B cell (primary cell): ENCODE results near the gene BTF3L4. TPM values are rescaled to one million over a fixed set of nuclear protein-coding genes. Genes with fewer than 3 reads are reported as not detected.

Experiments
- ATAC-seq: fragments of 200-7000 bp; cut with Tn5 transposase; one replicate; pipeline ENCODE4 v1.10.0; 2021; ENCODE audit warnings: low read depth, mild to moderate bottlenecking, moderate number of reproducible peaks, moderate library complexity
- CTCF ChIA-PET: fragments of 350-600 bp; sonication (Branson Sonifier 250); formaldehyde crosslinking; loops from one replicate; lab custom pipeline; 2021; ENCODE audit warnings: antibody characterized with exemption, inconsistent platforms; lab: Charles Lee
- POLR2A ChIA-PET: fragments of 350-600 bp; sonication (Branson Sonifier 250); formaldehyde crosslinking; loops from one replicate; lab custom pipeline; 2021; ENCODE audit warnings: antibody characterized with exemption; lab: Charles Lee
- DNase-seq: peaks from one replicate; pipeline ENCODE4 v3.0.0; 2013
- H2AFZ ChIP-seq: 2 replicates; pipeline ENCODE4 v1.6.1; 2012; ENCODE audit warnings: mild to moderate bottlenecking, low read depth, low read length; ENCODE audit not compliant: insufficient read depth, poor library complexity, severe bottlenecking
- H3K27ac ChIP-seq, 2 donors: 1 replicate in 1 of 2; 2 replicates in 1 of 2; pipeline ENCODE4 v1.5.1; 2012 to 2013; ENCODE audit warnings: low read length in 2 of 2, mild to moderate bottlenecking in 2 of 2, moderate library complexity in 1 of 2
- H3K27me3 ChIP-seq, 4 experiments: fragments of 200-600 bp in 1 of 4; sonication (generic) in 1 of 4; replicated peaks in 1 of 4; 1 replicate in 2 of 4; 2 replicates in 2 of 4; pipeline versions ENCODE4 v1.6.1 to v1.7.0; 2013 to 2016; ENCODE audit warnings: low read length in 3 of 4, mild to moderate bottlenecking in 2 of 4, mixed read lengths in 1 of 4, moderate library complexity in 1 of 4; ENCODE audit not compliant: insufficient read depth in 4 of 4, control insufficient read depth in 3 of 4; ENCODE audit errors: control extremely low read depth in 1 of 4
- H3K36me3 ChIP-seq, 2 experiments: replicated peaks in 1 of 2; 1 replicate in 1 of 2; 2 replicates in 1 of 2; pipeline versions ENCODE4 v1.6.1 to v1.7.1; 2013; ENCODE audit warnings: low read length in 1 of 2; ENCODE audit not compliant: insufficient read depth in 2 of 2, control insufficient read depth in 1 of 2; ENCODE audit errors: control extremely low read depth in 1 of 2, extremely low read depth in 1 of 2
- H3K4me1 ChIP-seq, 2 donors: fragments of 200-600 bp in 1 of 2; sonication (generic) in 1 of 2; 1 replicate in 1 of 2; 2 replicates in 1 of 2; pipeline versions ENCODE4 v1.5.1 to v1.6.1; 2013 to 2017; ENCODE audit warnings: low read length in 2 of 2; ENCODE audit not compliant: control insufficient read depth in 2 of 2, insufficient read depth in 2 of 2
- H3K4me2 ChIP-seq: replicated peaks from 2 replicates; pipeline ENCODE3; 2012; ENCODE audit warnings: mild to moderate bottlenecking, low read depth, low read length; ENCODE audit not compliant: poor library complexity, severe bottlenecking
- H3K4me3 ChIP-seq, 5 experiments: fragments of 200-600 bp in 1 of 5; sonication (generic) in 1 of 5; 1 replicate in 3 of 5; 2 replicates in 2 of 5; pipeline versions ENCODE4 v1.5.1 to v1.7.0; 2011 to 2016; ENCODE audit warnings: low read length in 4 of 5, mild to moderate bottlenecking in 4 of 5, low read depth in 2 of 5, control low read depth in 1 of 5, moderate library complexity in 1 of 5; ENCODE audit not compliant: insufficient read depth in 1 of 5; ENCODE audit errors: control extremely low read depth in 1 of 5, extremely low read depth in 1 of 5
- H3K79me2 ChIP-seq: fragments of 200-600 bp; sonication (generic); one replicate; pipeline ENCODE4 v1.6.0; 2016; ENCODE audit warnings: low read length; ENCODE audit not compliant: control insufficient read depth, insufficient read depth
- H3K9ac ChIP-seq: fragments of 200-600 bp; sonication (generic); 2 replicates; pipeline ENCODE4 v1.6.1; 2017; ENCODE audit warnings: mild to moderate bottlenecking, low read length, moderate library complexity
- H3K9me3 ChIP-seq, 3 donors: one replicate each; pipeline versions ENCODE4 v1.6.1 to v1.7.1; 2013; ENCODE audit warnings: low read length in 2 of 3; ENCODE audit not compliant: control insufficient read depth in 2 of 3, insufficient read depth in 1 of 3; ENCODE audit errors: control extremely low read depth in 1 of 3
- H4K20me1 ChIP-seq: 2 replicates; pipeline ENCODE4 v1.6.0; 2012; ENCODE audit warnings: mild to moderate bottlenecking, low read length; ENCODE audit not compliant: insufficient read depth, control insufficient read depth, poor library complexity, severe bottlenecking
- H3K27ac Mint-ChIP-seq: one replicate; pipeline ENCODE4 v1.8.0; 2021; ENCODE audit warnings: mixed read lengths
- H3K27me3 Mint-ChIP-seq: one replicate; pipeline ENCODE4 v1.8.0; 2021; ENCODE audit warnings: mixed read lengths
- H3K4me1 Mint-ChIP-seq: one replicate; pipeline ENCODE4 v1.8.0; 2021; ENCODE audit warnings: mixed read lengths
- H3K4me3 Mint-ChIP-seq: one replicate; pipeline ENCODE4 v1.8.0; 2021; ENCODE audit warnings: mixed read lengths
- H3K9me3 Mint-ChIP-seq: one replicate; pipeline ENCODE4 v1.8.0; 2022; ENCODE audit warnings: mixed read lengths; ENCODE audit not compliant: insufficient read depth
- CTCF ChIP-seq: fragments of 200-600 bp; IDR thresholded peaks from one replicate; pipeline ENCODE4 v1.8.0; 2022; ENCODE audit warnings: antibody characterized with exemption, mild to moderate bottlenecking
- EZH2 ChIP-seq: IDR thresholded peaks from 2 replicates; pipeline ENCODE4 v1.6.1; 2012; ENCODE audit warnings: borderline replicate concordance, low read depth, mild to moderate bottlenecking, moderate library complexity, low read length; ENCODE audit not compliant: insufficient read depth, poor library complexity, severe bottlenecking
- WGBS: methylation state at CpG from one replicate; pipeline ENCODE4 v1.1.5; 2013; ENCODE audit warnings: missing lambda C conversion rate; ENCODE audit not compliant: insufficient coverage; 5-methylcytosine and 5-hydroxymethylcytosine counted together
- intact Hi-C: fragments of 100-400 bp; cut with micrococcal nuclease; formaldehyde crosslinking; loops from one replicate; pipeline ENCODE4 v1.10.0; 2022
- polyA plus RNA-seq: library from polyadenylated mRNA; depleted of rRNA; stranded (reverse); fragments of >200 nt; gene quantifications from 2 replicates; pipeline ENCODE4 v1.2.3, GENCODE V29; 2012
- total RNA-seq, 2 donors: library from RNA; stranded (reverse); fragments of 120-200 nt in 1 of 2; gene quantifications; 1 replicate in 1 of 2; 2 replicates in 1 of 2; pipeline versions ENCODE4 v1.2.3 to v1.2.4, GENCODE V29; 2013 to 2022

BTF3L4 gene
- total and polyA plus RNA-seq, 2 donors (not counting 1 experiment from before 2014, with no cell fraction given), result 16.0 to 32.7 TPM

- Mint-ChIP-seq H3K9me3 (no peaks in the 10 kb centered on the region), H3K4me1 (peaks cover 55% of the 10 kb centered on the region), H3K27ac (peak within 1 kb of the TSS; percentile 97), H3K4me3 (peak within 1 kb of the TSS; percentile 98), H3K27me3 (no peaks in the 10 kb centered on the region)
- Histone ChIP-seq H3K4me1 (peaks cover 25 to 31% of the 10 kb centered on the region in 2 donors), H3K79me2 (peaks cover 65% of the 10 kb centered on the region), H3K4me2 (peak within 1 kb of the TSS; percentile 96), H4K20me1 (peaks cover 17% of the 10 kb centered on the region), H3K4me3 (peak within 1 kb of the TSS; percentile 73 to 99 (median 95)), H3K36me3 (peaks cover 0 to 18% of the 10 kb centered on the region in 2 experiments), H2AFZ (peak within 1 kb of the TSS; percentile 88), H3K27me3 (no peaks in the 10 kb centered on the region), H3K9me3 (no peaks in the 10 kb centered on the region), H3K27ac (peak within 1 kb of the TSS; percentile 85 to 92), H3K9ac (peak within 1 kb of the TSS; percentile 96)
- ATAC-seq (peak; percentile 48), DNase-seq (peak; percentile 83)
- intact Hi-C loops, result loop anchor here (2.0 to 10.0 kb wide), 7 partner anchors 87 to 1142 kb away; partner anchors contain the start of genes CPT2, ECHDC2, OSBPL9 and SCP2
- ChIA-PET CTCF (interaction anchor here (0.7 to 1.0 kb wide), 2 partner anchors 644 to 960 kb away, joined by 3 read pairs; no protein-coding TSS in a partner anchor), POLR2A (interaction anchor here (0.9 to 1.4 kb wide), 3 partner anchors 22 to 674 kb away, joined by 3 to 9 read pairs (median 3); partner anchors contain the start of genes KTI12 and ORC1)
- 0% methylated on average over 28 of the region's 45 CpGs for WGBS
- TF ChIP-seq CTCF (no peak), EZH2 (no peak)
These were observed 829 bp upstream of the BTF3L4 start, which contains the start of gene TXNDC12 for GRCh38 chr1:52055066-52055865. TXNDC12 (minus strand) TSS chr1:52055191; CDS start chr1:52055096, 95 bp downstream.
